HG02763 (cell line): ENCODE data around the gene ATRNL1.

Experiments used
- ATAC-seq: cut with Tn5 transposase; IDR thresholded peaks from one replicate; pipeline ENCODE4 v1.9.1; 2021; ENCODE audit warnings: mild to moderate bottlenecking, moderate library complexity; ENCODE audit not compliant: unreplicated experiment

The ATRNL1 gene

DNA sequence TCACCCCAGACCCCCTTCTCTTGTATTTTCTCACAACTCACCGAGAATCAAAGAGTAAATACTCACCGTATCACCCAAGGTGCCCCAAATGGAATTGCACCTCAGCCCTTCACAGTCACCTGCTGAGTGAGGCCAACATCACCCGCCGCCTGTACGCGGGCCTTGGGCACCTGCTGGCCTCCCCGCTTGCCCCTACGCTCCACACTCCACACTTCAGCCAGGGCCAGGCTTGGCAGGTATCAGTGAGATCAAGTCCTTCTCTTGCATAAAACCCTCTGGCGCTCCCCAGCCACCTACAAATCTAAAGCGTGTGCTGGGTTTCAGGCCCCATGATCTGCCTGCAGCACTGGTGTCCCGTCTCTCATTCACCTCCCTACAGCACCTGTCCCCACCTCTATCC lies 879.3 kb downstream of the ATRNL1 start:
- ATAC-seq: no peak

DNA sequence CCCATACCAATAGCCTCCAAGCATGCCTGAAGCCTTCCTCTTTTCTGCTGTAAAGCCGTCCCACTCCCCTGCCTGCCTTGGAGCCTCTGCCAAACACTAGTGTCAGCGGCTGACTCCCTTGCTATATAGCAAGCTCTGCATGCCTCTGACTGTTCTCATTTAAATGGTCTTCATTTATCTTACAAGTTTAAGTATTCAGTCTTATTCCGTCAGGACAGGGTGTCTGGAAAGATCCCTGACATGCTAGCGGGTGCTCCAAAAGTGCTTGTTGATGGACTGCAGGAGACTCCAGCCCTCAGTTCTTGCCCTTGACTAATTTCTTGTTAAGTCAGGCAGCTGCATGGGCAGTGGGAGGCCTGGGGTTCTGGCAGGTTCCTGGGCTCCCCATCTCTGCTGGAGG lies 881.2 kb downstream of the ATRNL1 start:
- no peak for ATAC-seq

DNA sequence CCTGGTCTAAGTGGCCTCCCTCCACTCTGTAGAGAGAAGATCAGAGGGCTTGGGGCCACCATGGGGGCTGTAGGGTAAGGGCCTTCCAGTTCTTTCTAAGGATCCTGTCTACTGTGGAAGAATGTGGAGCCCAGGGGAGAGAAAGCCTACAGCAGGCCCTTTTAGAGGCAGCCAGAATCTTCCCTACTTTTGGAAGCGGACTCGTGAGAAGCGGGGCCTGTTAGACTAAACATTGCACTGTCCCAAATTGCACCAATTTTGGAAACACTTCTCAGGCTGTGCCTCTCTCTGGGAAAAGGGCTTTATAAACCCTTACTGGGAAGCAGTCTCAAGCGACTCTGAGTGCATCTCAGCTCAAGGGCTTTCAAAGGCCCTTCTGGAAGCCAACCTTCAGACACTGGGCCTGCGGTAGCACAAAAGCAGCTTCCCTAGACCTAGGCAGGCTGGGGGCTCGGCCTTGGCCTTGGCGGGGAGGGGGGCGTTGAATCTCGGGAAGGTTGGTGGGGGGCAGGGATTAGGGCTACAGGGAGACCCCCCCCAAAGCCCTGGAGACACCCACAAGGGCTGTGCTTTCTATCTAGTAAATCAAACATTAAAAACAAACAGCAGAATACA lies 881.8 kb downstream of the ATRNL1 start:
- ATAC-seq: no peak

DNA sequence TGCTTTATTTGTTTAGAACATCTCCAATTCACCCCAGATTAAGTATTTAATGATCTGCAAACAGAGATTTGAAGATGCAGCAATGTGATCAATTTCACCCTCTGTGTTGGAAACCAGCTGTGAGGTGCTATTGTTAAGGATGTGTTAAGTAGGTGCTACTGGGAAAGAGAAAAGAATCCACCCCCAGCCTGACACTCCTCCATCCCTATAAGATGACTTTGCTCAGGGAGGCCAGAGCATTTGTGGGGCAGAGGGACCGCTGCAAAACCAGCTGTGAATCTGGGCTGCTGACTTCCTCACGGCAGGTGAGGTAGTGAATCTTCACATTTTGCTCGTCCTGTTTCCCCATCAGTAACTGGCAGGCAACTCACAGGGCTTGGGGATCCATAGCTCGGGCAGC lies 882.3 kb downstream of the ATRNL1 start:
- no peak for ATAC-seq

DNA sequence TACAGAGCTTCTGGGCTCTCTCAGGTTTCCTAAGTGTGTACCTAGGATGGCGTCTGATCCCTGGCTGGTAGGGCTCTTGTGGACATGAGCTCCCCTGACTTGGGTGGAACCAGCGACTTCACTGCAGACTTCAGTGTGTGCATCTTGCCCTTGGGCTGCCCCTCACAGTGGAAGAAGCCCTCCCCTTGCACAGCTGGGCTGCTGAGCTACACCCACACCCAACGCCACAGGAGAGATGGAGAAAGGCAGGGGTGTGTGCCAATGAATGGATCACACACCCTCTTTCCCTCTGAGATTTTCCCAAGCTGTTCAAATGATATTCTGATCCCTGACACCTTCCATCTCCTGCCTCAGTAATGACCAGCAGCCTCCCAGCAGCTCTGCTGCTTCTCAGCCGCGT lies 883.2 kb downstream of the ATRNL1 start:
- ATAC-seq: no peak

DNA sequence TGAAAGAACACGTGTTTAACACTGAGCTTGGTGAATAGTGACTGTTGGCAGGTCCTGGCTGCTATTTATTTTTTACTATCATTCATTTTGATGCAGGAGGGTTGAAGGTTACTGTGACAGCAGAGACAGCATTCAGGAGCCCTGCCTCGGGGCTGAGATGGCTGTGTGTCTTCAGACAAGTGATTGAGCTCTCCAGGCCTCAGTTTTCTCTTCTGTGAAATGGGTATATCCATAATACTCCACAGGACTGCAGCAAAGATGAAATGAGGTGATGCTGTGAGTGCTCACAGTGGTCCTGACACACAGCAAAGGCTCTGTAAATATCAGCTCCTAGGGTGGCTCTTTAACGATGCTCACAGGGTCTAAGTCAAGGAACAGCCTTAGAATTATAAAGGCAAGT lies 884.7 kb downstream of the ATRNL1 start:
- ATAC-seq: no peak

DNA sequence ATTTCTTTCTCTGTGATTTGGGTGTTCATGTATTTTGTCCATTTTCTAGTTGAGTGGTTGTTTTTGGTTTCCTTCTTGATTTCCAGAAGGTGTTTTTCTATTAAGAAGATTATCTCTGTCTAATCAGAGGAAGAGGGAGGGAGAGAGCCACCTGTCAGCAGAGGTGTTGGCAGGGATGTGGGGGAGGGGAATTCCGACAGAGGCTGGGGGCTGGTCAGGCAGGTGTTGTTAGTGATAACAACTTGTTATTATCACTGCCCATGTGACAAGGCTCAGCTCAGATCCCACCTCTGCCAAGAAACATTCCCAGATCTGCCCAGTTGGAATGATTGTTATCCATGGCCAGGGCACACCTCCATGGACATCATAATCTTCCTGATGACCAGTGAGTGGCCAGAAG lies 886.4 kb downstream of the ATRNL1 start:
- ATAC-seq: no peak

DNA sequence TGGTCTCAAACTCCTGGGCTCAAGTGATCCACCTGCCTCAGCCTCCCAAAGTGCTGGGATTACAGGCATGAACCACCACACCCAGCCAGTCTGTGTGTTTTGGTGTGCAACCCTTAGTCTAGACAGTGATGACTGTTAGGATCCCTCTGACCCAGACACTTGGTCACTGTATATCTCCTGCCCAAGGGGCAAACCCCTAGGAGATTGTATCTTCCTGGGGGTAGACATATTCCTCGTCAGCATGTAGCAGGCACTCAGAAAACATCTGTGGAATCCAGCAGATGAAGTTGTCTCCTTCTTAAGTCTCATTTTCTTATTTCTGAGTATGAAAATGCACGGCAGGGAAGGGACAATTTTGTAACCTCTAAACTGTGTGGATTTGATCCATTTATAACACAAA lies 887.3 kb downstream of the ATRNL1 start:
- ATAC-seq: no peak

DNA sequence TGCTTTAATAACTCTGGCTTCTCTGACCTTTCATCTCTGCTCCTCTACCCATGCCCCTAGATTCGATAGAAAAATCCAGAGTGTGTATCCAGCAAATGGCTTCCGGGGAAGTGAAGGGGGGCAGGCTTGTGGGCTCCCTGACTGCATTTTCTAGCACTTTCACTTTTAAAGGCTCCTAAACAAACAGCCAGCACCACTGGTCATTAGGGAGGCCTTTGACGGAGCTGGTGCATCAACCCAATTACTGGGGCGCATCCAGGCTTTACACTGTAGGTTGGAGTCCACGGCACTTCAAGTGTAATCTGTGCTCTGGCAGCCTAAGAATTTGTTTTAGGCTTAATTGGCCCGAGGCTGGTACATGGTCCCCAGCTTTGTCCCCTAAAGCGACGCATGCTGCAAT lies 887.9 kb downstream of the ATRNL1 start:
- no peak for ATAC-seq

DNA sequence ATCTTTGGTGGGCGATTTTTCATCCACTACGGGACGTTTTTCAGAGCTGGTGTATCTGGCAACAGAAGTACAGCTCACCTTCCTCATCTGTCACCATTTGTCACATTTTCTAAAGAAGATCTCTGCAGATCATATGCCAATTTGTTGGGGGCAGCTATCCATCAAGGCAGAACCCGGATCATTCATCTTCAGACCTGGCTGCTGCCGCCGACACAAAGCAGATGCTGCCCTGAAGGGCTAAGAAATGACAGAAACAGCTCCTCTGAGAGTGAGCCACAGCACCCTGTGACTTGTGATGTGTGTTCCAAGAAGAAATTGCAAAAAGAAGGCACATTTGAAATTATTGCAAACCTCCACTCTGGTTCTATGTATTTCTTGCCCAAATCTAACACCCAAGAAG lies 888.9 kb downstream of the ATRNL1 start:
- no peak for ATAC-seq

DNA sequence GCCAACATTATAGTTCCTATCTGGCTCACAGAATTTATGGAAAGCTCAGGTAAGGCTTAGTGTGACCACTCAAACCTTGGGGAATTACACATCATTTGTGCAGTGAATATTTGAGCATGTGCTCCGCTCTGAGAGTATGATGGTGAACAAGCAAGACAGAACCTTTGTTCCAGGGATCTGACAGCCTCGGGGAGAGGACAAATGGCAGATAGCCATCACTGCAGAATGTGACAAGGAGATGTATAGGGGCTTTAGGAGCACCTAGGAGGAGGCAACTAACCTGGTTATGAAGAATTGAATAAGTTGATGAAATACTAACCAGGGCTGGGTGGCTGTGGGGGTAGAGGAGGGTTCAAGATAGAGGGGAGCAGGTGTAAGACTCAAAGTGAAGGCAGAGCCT lies 889.4 kb downstream of the ATRNL1 start:
- ATAC-seq: no peak

DNA sequence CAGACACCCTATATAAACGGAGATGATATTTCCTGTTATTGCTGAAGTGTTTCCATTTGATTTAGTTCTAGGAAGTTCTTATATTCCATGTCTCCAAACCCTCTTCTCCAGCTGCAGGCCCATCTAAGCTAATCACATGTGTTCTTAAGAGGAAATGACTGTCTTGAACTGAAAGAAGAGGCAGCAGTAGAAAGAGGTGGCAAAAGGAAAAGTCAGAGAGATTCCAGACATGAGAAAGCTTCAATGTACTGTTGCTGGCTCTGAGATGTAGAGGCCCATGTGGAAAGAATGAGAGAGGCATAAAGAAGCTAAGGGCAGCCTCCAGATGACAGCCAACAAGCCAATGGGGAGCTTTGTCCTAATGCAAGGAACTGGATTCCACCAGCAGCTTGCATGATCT lies 892.6 kb downstream of the ATRNL1 start:
- no peak for ATAC-seq

DNA sequence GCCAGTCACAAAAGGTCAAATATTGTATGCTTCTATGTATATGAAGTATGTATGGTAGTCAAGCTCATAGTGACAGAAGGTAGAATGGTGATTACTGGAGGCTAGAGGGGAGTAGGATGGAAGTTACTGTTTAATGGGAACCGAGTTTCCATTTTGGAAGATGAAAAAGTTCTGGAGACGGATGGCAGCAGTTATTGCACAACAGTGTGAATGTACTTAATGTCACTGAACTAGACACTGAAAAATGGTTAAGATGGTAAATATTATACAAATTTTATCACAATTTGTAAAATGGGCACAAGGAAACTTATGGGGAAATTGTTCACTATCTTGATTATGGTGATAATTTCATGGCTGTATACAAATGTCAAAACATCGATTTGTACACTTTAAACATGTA lies 895.2 kb downstream of the ATRNL1 start:
- no peak for ATAC-seq

DNA sequence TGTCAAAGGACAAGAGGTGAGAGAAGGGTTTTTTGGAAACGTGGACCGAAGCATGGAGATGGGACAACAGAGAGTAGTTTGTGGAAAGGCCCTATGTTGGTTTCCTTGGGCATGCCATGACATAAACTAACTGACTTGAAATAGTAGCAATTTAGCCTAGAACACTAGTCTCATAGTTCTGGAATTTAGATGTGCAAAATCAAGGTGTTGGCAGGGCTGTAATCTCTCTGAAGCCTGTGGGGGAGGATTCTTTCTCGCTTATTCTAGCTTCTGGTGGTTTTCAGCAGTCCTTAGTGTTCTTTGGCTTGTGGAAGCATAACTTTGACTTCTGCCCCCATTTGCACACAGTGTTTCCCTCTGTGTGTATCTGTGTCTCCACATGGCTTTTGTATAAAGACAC lies 896.5 kb downstream of the ATRNL1 start:
- ATAC-seq: no peak

DNA sequence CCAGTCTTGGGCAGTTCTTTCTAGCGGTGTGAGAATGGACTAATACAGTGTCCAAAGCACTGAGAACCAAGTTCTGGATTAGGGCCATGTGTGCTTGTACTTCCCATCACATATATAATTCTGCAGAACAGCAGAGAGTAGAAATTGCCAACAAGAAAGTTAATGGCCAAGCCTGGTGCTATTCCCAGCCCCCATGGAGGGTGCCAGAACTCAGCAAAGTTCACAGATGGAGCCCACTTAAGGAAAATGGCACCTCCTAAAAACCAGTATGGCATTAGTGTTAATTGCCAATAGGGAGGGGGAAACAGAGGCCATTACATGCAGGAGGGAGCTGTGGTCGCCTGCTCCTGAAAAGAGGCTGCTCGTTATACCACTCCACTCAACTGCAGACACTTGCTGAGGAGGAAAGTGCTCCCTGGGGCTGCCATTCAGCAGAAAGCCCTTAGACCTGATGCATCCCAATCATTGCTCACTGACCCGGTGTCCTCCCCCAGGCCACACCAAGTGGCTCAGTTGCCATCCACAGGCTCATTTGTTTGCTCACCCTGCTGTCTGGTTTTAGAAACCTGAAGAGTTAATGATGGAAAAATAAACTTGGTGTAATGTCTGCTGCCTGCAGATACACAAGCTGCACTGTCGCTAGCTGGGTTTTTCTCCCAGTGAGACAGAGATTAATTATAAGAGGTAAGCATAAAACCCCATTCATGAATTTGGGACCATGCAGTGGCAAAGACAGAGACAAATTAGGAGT lies 899.2 kb downstream of the ATRNL1 start:
- ATAC-seq: no peak

DNA sequence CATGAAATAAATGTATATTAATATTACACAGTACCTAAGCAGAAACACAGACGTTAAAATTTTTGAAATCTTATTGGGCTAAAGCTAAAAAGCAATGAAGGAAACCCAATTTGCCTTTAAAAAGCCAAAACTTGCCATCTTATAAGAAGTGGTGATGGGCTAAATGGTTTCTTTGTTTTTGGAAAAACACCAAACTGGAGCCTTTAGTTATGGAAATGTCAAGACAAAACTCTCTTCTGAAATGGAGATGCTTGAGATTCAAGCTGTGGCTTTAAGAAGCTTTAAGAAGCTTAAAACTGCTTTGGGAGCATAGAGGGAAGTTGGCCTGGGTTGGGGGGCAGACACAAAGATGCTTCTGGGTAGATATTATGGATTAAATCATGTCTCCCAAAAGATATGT lies 902.9 kb downstream of the ATRNL1 start:
- ATAC-seq: no peak

DNA sequence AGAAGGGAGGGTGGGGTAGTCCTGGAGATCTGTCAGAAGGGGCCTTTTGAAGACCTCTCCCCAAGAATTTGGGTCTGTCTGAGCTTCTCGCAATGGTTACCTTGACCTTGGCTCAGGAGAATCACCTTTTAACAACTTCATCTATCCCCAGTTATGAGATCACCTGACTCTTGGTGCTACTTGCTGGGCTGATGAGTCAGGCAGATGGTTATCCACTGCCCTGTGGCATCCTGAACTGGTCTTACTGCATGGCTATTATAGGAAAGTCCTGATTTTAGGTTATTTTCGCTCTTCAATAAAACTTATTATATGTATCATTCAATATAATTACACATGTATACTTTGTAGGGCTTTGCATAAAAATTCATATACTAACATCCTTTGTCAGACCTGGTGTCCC lies 905.1 kb downstream of the ATRNL1 start:
- ATAC-seq: no peak
